Hypothalamus (tissue), 51 donors: Measurements from ENCODE around the gene PYCR2.
"Not testable (repeated sequence)": the region's sequence is repeated elsewhere in the genome, so short reads cannot be mapped to it uniquely, and the experiment has no call there.

Experiments used
- DNase-seq, 51 donors: peaks; one replicate each; lab custom pipeline; 2025; lab: John Stamatoyannopoulos, UW

Gene PYCR2

DNA sequence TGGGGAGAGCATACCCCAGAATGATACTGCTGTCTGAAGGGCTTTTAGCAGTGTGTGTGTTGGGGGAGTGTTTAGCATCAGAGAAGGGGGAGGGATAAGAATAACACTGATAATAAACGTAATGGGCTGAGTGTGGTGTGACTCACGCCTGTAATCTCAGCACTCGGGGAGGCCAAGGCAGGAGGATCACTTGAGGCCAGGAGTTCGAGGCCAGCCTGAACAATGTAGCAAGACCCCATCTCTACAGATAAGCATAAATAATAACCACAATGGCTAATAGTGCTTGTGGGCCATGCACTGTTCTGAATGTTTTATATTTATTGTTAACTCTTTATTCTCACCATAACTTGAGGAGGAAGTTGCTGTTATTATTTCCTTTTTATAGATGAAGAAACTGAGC is 19.5 kb upstream of the PYCR2 start:
- no peak for DNase-seq

DNA sequence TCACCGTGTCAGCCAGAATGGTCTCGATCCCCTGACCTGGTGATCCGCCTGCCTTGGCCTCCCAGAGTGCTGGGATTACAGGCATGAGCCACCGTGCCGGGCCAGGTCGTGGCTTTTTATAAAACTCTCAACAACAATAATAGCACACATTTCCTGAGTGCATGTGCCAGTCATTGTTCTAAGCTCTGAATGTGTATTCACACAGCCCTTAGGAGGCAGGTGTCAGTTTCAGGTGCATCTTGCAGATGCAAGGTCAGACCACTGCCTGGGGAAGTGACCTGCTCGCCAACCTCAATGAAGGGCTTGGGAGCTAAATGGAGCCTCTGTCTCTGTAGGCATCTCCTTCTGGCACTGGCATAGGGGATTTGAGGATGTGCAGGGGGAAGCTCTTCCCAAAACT is 18.5 kb upstream of the PYCR2 start:
- DNase-seq = no peak

DNA sequence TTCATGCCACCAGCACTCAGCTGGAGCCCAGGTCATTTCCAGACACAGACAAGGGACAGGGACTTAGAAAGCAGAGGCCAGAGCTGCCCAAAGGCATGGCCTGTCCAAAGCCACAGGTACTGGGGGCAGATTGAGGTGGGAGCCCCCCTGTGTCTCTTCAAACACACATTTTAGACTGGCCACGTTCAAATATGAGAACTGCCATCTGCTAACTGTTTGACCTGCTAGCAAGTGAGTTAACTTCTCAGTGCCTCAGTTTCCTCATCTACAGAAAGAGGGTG is 17.8 kb upstream of the PYCR2 start:
- no peak for DNase-seq

DNA sequence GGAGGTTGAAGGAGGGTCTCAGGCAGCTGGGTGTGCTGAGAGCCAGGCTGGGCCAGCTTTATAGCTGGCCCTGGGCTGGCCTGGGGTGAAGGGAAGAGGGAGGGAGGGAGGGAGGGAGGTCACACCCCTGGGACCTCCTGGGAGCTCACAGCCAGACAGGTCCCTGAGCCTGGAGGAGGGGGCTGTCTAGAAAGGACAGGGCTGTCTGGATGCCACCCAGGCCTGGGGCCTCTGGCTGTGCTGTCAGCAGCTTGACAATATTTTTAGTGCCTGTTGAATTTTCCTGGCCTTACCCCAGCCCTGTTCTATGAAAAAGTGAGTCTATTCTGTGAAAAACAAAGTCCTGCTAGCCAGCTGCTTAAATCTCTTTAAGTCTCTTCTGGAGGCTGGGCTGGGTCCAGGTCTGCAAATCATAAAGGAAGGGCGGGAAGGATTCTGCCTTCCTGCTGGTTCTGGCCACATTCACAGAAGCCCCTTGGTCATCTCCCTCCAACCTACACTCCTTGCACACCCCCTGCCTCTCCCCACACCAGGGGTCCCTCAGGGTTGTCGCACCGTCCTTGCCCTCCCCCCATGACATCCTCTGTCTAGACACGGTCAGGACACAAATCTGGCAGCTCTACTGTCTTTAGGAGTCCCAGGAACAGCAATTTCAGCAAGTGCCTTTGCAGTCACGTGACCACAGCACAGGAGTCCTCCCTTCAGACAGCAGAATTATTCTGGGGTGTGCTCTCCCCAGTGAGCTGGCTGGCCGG is 17.3 kb upstream of the PYCR2 start, which contains the start of gene LEFTY2:
TSS of gene LEFTY2 (minus strand) at position 34 of the 755 bp plus-strand sequence. CDS start 80 bp downstream, outside the sequence.
- no peak for DNase-seq

DNA sequence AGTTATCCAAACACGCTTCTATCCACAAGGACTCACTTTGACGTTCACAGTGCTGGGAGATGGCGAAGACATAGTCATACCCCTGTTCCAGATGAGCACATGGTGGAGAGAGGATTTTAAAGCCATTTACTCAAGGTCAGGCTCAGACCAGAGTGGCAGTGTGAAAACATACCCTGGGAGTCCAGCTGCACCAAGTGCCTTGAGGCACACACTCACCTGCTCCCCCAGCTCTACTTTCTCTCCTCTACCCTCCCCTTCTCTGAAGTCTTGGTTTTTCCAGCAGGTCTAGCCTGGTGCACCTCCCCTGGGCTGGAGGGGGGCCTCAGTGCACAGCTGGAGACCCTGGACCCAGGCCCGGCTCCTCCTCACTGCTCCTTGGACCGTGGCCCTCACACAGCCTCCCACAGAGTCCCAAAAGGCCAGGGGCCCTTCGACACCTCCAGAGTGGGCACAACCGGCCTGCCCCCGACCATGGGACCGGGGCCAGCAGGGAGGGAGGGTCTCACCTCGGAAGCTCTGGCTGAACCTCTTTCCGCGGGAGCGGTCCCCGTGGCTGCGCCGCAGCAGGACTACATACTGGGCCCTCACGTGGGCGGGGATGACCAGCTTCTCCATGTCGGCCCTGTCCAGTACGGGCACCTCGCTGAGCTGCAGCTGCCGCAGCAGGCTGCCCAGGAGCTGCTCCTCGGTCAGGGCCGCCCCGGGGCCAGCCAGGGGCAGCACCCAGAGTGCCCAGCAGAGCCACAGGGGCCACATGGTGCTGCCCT is 16.5 kb upstream of the PYCR2 start:
- no peak for DNase-seq

DNA sequence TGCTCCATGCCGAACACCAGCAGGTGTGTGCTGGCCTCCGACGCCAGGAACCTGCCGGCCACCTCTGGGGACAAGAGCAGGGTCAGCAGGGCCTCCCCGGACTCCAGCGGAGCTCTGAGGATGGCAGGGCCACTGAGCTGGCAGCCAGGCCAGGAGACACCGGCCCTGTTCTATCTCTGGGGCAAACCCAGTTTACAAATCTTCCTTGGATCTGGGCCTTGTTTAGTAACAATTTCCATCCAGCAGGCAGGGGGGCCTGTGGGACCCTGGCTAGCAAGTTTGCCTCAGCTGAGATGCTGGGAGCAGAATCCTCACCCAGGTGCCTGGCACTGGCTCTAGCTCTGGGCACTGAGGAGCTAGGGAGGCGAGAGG is 15.9 kb upstream of the PYCR2 start:
- DNase-seq = not testable (repeated sequence)

DNA sequence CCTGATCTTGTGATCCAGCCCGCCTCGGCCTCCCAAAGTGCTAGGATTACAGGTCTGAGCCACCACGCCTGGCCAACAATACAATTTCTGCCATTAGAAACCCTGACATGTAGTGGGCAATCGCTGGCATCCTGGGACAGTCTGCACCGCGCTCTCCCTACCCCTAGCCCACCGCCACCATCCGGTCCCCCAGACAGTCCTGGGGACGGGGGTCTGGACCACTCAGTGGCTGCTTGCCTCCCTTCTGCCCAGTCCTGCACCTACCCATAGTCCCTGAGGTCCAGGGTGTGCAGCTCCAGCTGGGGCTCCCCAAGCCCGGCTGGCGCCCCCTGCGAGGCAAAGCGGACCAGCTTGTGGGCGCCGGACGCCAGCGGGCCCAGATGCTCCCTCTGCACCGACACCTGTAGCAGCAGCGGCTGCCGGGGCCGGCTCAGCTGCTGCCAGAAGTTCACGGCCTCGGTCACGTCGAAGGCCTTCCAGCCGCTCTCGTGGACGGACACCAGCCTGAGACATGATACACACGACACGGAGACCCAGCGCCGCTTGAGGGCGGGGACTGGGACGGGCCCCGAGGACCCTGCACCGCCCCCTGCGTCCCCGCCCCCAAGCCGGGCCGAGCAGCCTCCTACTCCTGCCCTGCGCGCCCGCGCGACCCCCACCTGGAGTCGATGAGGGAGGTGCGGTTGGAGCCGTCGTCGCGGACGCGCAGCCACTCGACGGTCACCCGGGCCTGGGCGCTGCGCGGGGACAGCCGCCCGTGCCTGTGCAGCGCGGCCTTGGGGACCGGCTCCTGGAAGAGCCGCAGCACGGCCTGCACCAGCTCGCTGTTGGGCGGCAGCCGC is 15.3 kb upstream of the PYCR2 start:
- DNase-seq = not testable (repeated sequence)

DNA sequence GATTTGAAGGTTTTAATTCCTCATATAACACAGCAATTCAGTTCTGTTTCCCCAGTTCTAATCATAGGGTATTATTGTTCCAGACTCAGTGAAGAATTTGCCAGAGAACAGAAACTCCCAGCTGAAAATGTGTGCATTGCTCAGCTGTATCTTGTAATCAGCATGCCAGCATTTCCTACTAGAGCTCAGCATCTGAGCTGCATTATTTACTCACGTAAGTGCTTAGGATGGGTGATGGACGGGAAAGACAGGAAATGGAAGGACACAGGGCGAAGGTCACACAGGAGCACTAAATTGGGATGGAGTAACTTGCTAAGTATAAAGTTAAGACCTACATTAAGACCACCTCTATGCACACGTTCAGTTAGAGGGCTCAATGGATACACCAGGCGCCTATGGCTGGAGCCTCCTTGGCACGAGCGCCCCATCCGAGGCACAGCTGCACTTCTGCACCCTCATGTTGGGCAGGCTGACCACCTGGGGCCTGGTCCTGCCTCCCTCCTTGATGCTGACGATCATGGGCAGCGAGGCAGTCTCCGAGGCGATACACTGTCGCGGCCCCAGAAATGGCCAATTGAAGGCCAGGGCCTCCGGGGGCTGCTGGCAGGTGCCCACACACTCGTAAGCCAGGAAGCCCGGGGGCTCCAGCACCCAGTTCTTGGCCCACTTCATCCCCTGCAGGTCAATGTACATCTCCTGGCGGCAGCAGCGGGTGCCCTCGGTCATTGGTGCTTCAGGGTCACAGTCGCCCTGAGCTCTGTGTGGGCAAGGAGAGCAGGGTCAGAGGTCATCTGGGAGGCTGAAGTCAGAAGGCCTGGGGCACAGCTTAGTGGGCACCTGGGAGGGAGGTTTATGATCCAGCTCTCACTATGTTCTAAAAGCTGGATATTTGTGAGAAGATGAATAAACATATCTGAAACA is 13.3 kb upstream of the PYCR2 start:
- DNase-seq = no peak

DNA sequence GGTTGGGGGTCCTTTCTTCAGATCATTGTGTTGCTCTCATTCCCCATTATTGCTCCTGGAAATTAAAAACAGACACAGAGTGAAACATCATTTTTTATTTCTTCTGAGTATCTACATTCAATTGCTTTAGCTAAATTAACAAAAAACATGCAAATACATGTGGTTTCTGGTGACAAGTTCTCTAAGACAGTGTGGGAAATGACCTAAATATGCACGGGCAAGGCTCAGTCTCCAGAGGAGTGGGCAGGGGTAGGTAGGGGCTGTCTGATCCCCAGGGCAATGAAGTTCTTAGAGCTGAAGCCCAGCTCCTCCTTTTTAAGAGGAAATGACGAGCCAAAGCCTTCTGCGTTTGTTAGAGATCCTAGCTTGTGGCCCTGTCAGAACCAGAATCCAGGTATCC is 12.5 kb upstream of the PYCR2 start:
- DNase-seq = no peak

DNA sequence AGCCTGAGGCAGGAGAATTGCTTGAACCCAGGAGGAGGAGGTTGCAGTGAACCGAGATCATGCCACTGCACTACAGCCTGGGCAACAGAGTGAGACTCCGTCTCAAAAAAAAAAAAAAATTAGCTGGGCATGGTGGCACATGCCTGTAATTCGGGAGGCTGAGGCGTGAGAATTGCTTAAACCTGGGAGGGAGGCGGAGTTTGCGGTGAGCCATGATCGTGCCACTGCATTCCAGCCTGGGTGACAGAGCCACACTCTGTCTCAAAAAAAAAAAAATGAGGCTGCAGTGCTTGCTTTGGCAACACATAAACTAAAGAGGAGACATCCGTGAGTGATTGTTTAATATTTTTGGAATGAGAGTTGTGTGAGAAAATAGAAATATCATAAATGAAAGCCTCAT is 12.0 kb upstream of the PYCR2 start:
- DNase-seq = not testable (repeated sequence)

DNA sequence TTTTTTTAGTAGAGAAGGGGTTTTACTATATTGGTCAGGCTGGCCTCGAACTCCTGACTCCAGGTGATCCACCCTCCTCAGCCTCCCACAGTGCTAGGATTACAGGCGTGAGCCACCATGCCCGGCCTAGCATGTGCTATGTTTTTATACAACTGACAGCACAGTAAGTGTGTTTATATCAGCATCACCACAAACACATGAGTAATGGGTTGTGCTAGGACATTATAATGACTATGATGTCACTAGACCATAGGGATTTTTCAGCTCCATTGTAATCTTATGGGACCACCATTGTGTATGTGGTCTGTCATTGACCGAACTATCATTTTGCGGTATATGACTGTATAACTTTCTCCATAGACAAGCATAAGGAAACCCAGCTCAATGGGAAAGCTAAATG is 10.7 kb upstream of the PYCR2 start:
- DNase-seq = no peak

DNA sequence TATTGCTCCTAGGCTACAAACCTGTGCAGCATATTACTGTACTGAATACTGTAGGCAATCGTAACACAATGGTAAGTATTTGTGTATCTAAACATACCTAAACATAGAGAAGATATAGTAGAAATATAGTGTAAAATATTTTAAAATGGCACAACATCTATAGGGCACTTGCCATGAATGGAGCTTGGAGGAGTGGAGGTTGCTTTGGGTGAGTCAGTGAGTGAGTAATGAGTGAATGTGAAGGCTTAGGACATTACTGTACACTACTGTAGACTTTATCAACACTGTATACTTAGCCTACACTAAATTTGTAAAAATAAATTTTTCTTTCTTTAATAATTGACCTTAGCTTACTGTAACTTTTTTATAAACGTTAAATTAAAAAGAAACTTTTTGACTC is 9.0 kb upstream of the PYCR2 start:
- no peak for DNase-seq

DNA sequence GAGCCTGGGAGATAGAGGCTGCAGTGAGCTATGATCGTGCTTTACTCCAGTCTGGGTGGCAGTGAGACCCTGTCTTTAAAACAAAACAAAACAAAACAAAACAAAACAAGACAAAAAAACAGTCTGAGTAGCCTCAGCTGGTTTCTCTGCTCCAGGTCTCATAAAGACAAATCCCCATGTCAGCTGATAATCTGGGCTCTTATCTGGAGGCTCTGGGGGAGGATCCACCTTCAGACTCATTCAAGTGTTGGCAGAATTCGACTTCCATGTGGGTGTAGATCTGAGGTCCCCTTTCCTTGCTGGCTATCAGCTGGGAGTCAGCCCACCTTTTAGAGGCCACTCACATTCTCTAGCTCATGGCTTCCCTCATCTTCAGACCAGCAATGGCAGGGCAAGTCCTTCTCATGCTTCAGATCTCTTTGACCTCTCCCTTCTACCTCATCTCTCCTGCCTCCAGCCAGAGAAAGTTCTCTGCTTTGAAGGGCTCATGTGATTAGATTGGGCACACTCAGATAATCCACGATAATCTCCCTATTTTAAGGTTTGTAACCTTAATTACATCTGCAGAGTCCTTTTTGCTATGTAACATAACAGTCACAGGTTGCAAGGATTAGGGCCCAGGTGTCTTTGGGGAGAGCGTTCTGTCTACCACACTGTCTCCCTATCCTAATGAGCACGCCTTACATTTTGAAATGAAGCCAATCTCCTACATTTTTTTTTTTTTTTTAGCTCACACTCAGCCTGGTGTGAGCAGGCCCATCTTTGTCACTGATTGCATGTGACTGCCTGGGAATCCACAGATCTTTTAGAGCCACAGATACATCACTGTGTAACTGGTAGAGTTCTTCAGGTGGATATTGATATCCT is 7.5 kb upstream of the PYCR2 start:
- no peak for DNase-seq

DNA sequence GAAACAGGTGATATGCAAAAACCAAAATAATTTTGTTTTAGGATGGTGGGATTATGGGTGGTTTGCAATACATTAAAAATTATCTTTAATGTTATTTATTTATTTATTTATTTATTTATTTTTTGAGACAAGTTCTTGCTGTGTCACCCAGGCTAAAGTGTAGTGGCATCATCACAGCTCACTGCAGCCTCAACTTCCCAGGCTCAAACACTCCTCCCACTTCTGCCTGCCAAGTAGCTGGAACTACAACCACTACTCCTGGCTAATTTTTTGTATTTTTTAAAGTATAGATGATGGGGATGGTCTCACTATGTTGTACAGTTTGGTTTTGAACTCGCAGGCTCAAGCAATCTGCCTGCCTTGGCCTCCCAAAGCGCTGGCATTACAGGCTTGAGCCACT is 6.5 kb upstream of the PYCR2 start:
- DNase-seq = no peak

DNA sequence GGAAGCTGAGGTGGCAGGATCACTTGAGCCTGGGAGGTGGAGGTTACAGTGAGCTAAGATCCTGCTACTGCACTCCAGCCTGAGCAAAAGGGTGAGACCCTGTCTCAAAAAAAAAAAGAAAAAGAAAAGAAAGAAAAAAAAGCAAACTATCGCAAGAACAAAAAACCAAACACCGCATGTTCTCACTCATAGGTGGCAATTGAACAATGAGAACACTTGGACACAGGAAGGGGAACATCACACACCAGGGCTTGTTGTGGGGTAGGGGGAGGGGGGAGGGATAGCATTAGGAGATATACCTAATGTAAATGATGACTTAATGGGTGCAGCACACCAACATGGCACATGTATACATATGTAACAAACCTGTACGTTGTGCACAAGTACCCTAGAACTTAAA is 5.4 kb upstream of the PYCR2 start:
- DNase-seq = not testable (repeated sequence)

DNA sequence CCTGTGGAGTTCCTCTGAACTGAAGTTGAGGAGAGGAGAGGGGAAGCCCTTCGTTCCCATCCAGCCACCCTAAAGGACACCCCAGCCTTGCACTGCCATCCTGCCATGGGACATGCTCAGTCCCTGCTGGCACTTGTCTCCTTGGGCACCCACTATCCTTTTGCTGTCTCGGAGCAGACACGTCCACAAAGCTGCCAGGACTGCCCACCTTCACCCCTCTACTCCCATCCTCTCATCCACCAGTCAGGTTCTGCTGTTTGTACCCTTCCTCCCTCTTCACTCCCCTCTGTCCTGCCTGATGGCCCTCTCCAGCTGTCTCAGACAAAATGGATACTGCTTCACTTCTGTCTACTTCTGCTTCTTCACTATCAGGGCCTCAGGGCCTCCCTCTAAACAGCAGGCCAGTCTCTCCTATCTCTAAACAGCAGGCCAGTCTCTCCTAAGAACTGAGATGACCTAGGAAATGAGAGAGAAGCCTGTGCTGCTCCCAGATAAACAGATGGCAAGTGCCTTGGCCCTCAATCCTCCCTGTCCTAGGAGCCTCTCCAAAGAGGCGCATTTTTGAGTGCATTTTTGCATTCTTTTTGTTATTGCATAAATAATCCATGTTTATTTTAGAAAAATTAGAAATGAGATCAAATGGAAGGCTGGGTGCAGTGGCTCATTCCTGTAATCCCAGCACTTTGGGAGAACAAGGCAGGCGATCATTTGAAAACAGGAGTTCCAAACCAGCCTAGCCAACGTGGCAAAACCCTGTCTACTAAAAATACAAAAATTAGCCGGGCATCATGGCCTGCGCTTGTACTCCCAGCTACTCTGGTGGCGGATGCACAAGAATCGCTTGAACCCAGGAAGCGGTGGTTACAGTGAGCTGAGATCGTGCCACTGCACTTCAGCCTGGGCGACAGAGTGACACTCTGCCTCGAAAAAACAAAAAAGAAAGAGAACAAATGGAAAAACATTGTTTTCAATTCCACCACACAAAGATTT is 4.4 kb upstream of the PYCR2 start:
- no peak for DNase-seq

DNA sequence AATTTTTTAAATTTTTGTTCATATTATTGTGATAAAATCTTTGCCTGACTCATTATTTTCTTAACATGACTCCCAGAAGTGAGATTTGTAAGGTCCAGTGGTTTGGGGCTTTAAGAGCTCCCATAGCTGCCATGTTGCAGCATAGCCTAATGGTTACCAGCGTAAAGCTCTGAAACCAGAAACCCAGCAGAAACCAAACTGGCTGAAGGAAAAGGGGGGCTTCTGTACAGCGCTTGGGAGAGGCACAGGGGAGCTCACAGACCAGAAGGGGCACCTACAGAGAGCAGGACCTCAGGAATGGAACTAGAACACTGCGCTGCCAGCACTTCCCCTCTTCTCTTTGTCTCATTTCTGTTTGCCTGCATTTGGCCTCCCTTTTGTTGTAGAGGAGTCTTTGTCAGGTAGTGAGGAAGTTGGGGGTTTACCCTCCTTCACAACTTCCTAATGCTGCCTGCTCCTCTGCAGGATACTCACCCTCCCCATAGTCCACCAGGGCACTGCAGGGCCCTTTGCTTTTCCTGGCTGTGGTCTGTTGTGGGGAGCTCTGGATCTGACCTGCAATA is 2.6 kb upstream of the PYCR2 start:
- no peak for DNase-seq

DNA sequence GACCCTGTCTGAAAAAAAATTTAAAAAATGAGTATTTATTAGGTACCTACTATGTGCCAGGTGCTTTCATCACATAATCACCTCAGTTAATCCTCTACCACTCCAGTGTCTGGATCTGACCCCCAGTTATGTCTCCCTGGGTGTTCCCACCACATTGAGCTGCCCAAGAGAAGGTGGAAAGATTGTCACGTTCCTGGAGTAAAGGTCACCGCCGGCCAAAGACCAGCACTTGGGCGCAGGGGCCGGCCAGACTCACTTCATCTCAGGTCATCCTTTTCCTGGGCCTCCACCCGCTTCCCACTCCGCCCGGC is 714 bp downstream of the PYCR2 start:
- no peak for DNase-seq
